Activated CD8-positive, alpha-beta T cell treated with anti-CD3 and anti-CD28 coated beads, Interleukin-2, amount 10 ng/mL, durations not matched to agents 7 days and 5 days (primary cell): Measurements from ENCODE around the gene ANKIB1. TPM values are rescaled to one million over a fixed set of nuclear protein-coding genes. Genes with fewer than 3 reads are reported as not detected.
"Not testable (repeated sequence)": the region's sequence is repeated elsewhere in the genome, so short reads cannot be mapped to it uniquely, and the experiment has no call there.

ENCODE experiments used
- ATAC-seq: fragments of 150-1000 bp; cut with Tn5 transposase; one replicate; pipeline ENCODE4 v1.10.0; 2021; ENCODE audit warnings: moderate library complexity
- CTCF ChIA-PET: fragments of 350-600 bp; sonication (Branson Sonifier 250); formaldehyde crosslinking; loops from one replicate; lab custom pipeline; 2021; ENCODE audit warnings: antibody characterized with exemption; lab: Charles Lee
- POLR2A ChIA-PET: fragments of 350-600 bp; sonication (Branson Sonifier 250); formaldehyde crosslinking; loops from one replicate; lab custom pipeline; 2021; ENCODE audit warnings: antibody characterized with exemption; lab: Charles Lee
- DNase-seq: peaks from one replicate; pipeline ENCODE4 v3.0.0-alpha.2; 2020
- H3K27ac Mint-ChIP-seq: one replicate; pipeline ENCODE4 v1.8.0; 2021; ENCODE audit warnings: mild to moderate bottlenecking, mixed read lengths
- H3K27me3 Mint-ChIP-seq: one replicate; pipeline ENCODE4 v1.8.0; 2021; ENCODE audit warnings: low read depth, mixed read lengths
- H3K36me3 Mint-ChIP-seq: one replicate; pipeline ENCODE4 v1.8.0; 2021; ENCODE audit warnings: low read depth, mixed read lengths
- H3K4me1 Mint-ChIP-seq: one replicate; pipeline ENCODE4 v1.8.0; 2021; ENCODE audit warnings: low read depth, mixed read lengths
- H3K4me3 Mint-ChIP-seq: one replicate; pipeline ENCODE4 v1.8.0; 2021; ENCODE audit warnings: mild to moderate bottlenecking, mixed read lengths
- H3K9me3 Mint-ChIP-seq: one replicate; pipeline ENCODE4 v1.8.0; 2022; ENCODE audit warnings: mixed read lengths; ENCODE audit not compliant: insufficient read depth
- total RNA-seq, 2 experiments: library from RNA; stranded (reverse); gene quantifications; one replicate each; pipeline ENCODE4 v1.2.3, GENCODE V29; 2021

Gene ANKIB1
- total RNA-seq, 2 experiments from 2014 or later, result 55.7 to 57.1 TPM

DNA sequence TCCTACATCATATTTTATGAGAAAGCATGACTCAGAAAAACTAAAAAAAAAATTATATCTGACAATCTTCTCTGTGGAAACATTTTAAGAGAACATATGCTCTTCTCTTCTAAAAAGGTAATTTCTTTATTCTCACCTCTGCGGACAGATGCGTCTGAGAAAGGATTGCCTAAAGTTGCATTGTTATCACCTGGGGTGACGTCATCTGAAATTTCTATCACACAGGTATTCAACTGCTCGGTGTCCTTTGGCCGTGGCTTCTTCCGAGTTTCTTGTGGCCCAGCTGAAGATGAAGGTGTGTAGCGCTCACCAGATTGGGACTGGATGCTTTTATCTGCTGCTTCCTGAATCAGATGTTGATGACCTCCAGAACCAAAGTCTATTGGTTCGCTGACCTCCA, 187.2 kb downstream of the ANKIB1 start:
- ChIA-PET POLR2A (no interaction called here), CTCF (interaction anchor here (1.0 to 2.4 kb wide), 2 partner anchors 9 to 15 kb away, joined by 3 to 9 read pairs; no protein-coding TSS in a partner anchor)
- DNase-seq (no peak), ATAC-seq (no peak)
- H3K4me3 Mint-ChIP-seq, result no peak overlapping the region
- no peaks in the 10 kb centered on the region for H3K27me3 Mint-ChIP-seq
- no peak overlapping the region for H3K27ac Mint-ChIP-seq
- H3K9me3 Mint-ChIP-seq, result no peaks in the 10 kb centered on the region
- no peaks in the 10 kb centered on the region for H3K36me3 Mint-ChIP-seq
- H3K4me1 Mint-ChIP-seq, result peaks cover 5% of the 10 kb centered on the region

DNA sequence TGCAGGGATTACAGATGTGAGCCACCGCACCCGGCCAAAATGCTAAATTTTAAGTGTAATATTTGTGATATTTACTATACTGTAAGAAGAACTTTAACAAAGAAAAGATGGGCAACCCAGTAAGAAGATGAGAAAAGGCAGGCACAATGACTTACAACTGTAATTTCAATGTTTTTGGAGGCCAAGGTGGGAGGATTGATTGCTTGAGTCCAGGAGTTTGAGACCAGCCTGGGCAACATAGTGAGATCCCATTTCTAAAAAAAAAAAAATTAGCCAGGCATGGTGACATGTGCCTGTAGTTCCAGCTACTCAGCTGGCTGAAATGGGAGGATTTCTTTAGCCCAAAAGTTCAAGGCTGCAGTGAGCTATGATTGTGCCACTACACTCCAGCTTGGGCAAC, 189.8 kb downstream of the ANKIB1 start:
- Mint-ChIP-seq H3K9me3 (no peaks in the 10 kb centered on the region), H3K4me3 (no peak overlapping the region), H3K27me3 (no peaks in the 10 kb centered on the region), H3K4me1 (no peaks in the 10 kb centered on the region), H3K36me3 (no peaks in the 10 kb centered on the region), H3K27ac (no peak overlapping the region)
- DNase-seq (no peak), ATAC-seq (no peak)
- ChIA-PET CTCF (interaction anchor here (0.6 to 1.7 kb wide), 3 partner anchors 12 to 364 kb away, joined by 3 to 6 read pairs (median 5); partner anchors contain the start of gene GATAD1), POLR2A (interaction anchor here (0.6 kb wide), 1 partner anchor 176 kb away, joined by 4 read pairs; no protein-coding TSS in a partner anchor)

DNA sequence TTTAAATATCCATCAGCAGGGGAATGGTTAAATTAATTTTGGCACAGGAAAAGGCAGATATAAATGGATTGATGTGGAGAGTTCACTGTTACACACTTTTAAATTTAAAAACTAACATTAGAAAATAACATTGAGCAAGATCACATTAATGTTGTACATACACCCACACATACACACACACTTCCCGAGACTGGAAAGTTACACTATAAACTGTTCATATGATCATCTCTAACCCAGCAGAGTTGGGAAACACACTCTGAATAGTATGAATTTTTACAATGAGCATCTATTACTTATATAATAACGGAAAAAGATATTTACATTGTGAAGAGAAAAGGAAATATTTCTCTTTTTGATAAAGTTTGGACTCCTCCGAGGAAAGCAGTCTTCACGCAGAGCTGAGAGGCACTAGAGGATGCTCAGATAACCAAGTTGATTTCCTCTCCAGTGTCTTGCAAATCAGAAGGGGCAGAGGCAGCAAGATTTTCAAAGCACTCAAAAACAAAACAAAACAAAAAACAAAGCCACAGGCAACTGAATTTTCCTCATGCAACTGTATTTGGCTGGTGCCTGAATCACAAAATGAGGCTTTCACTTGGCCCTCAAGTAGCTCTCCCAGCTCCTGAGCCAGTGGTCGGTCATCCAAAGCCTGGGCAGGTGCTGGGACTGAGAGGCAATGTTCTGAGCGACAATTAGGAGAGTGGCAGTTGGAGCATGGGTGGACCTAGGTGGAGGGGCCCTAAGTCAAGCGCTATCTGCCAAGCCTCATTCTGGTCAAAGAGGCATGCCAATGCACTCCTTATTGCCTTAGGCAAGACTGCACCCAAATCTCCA, 191.1 kb downstream of the ANKIB1 start:
- CTCF ChIA-PET, result interaction anchor here (1.3 kb wide), 1 partner anchor 24 kb away, joined by 3 read pairs; no protein-coding TSS in a partner anchor
- POLR2A ChIA-PET, result no interaction called here

DNA sequence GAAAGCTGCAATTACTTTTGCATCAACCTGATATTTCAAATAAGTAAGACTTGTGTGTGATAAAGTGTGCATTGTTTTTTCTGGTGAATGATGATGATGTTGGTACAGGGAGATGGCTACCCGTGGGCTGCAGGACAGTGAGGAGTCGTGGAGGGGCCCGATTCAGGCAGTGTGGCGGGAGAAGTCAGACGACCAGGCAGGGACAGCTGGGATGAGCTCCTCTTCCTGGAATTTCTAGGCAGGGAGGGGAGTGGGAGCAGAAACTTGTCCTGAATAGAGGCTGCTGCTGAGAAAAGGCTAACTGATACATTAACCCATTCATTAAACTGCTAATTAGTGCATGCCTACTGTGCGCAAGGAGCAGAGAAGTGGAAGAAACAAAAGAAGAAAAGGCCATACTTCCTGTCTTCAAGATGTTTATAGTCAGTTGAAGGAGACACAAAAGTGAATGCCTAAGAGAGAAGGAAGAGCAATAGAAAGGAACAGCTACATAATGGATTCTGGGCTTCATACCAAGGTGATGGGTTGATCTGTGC, 192.2 kb downstream of the ANKIB1 start:
- no peak for ATAC-seq
- CTCF ChIA-PET, result interaction anchor here (1.3 kb wide), 1 partner anchor 23 kb away, joined by 3 read pairs; no protein-coding TSS in a partner anchor
- Mint-ChIP-seq H3K9me3 (no peaks in the 10 kb centered on the region), H3K27ac (no peak overlapping the region), H3K4me1 (no peaks in the 10 kb centered on the region), H3K4me3 (no peak overlapping the region), H3K27me3 (no peaks in the 10 kb centered on the region), H3K36me3 (no peaks in the 10 kb centered on the region)
- POLR2A ChIA-PET, result interaction anchor here (0.7 kb wide), 1 partner anchor 231 kb away, joined by 4 read pairs; no protein-coding TSS in a partner anchor
- DNase-seq, result no peak

More for the DNA sequence above, 191.1 kb downstream of the ANKIB1 start:
- no peaks in the 10 kb centered on the region for H3K27me3 Mint-ChIP-seq
- DNase-seq (no peak), ATAC-seq (no peak)
- H3K9me3 Mint-ChIP-seq, result no peaks in the 10 kb centered on the region
- H3K4me1 Mint-ChIP-seq, result no peaks in the 10 kb centered on the region
- no peak overlapping the region for H3K4me3 Mint-ChIP-seq
- H3K36me3 Mint-ChIP-seq, result no peaks in the 10 kb centered on the region
- no peak overlapping the region for H3K27ac Mint-ChIP-seq

DNA sequence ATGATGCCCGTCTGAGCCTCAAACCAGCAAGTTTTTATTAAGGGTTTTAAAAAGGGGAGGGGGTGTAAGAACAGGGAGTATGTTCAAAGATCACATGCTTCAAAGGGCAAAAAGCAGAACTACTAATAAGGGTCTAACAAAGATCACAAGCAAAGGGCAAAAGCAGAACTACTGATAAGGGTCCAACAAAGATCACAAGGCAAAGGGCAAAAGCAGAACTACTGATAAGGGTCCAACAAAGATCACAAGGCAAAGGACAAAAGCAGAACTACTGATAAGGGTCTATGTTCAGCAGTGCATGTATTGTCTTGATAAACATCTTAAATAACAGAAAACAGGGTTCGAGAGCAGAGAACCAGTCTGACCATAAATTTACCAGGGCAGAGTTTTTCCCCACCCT, 196.9 kb downstream of the ANKIB1 start:
- H3K4me1 Mint-ChIP-seq, DNase-seq, POLR2A ChIA-PET, H3K27ac Mint-ChIP-seq, H3K9me3 Mint-ChIP-seq, H3K4me3 Mint-ChIP-seq, H3K36me3 Mint-ChIP-seq, CTCF ChIA-PET, H3K27me3 Mint-ChIP-seq, ATAC-seq: not testable (repeated sequence)

DNA sequence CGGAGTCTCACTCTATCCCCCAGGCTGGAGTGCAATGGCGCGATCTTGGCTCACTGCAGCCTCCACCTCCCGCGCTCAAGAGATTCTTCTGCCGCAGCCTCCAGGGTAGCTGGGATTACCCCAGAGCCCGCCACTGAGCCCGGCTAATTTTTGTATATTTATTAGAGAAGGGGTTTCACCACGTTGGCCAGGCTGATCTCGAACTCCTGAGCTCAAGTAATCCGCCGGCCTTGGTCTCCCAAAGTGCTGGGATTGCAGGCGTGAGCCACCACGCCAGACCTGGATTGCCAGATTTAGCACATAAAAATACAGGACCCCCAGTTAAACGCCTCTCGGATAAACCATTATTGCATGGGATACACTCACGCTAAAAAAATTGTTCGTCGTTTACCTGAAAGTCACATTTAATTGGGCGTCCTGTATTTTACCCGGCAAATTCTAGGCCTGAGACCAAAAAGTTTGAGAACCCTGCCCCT, 201.1 kb downstream of the ANKIB1 start:
- H3K4me3 Mint-ChIP-seq, result peak overlapping the region; percentile 76
- H3K27ac Mint-ChIP-seq, result peak overlapping the region; percentile 93
- CTCF ChIA-PET, result interaction anchor here (0.6 to 6.4 kb wide), 33 partner anchors 11 to 1357 kb away, joined by 3 to 84 read pairs (median 5); partner anchors contain the start of genes AKAP9, ANKIB1, CYP51A1 and KRIT1
- no peak for DNase-seq
- no peaks in the 10 kb centered on the region for H3K27me3 Mint-ChIP-seq
- H3K9me3 Mint-ChIP-seq, result no peaks in the 10 kb centered on the region
- H3K36me3 Mint-ChIP-seq, result peaks cover 18% of the 10 kb centered on the region
- POLR2A ChIA-PET, result interaction anchor here (0.8 to 2.9 kb wide), 13 partner anchors 15 to 1402 kb away, joined by 3 to 33 read pairs (median 5); partner anchors contain the start of genes AKAP9, ANKIB1, CYP51A1 and KRIT1
- peaks cover 7% of the 10 kb centered on the region for H3K4me1 Mint-ChIP-seq
- no peak for ATAC-seq

DNA sequence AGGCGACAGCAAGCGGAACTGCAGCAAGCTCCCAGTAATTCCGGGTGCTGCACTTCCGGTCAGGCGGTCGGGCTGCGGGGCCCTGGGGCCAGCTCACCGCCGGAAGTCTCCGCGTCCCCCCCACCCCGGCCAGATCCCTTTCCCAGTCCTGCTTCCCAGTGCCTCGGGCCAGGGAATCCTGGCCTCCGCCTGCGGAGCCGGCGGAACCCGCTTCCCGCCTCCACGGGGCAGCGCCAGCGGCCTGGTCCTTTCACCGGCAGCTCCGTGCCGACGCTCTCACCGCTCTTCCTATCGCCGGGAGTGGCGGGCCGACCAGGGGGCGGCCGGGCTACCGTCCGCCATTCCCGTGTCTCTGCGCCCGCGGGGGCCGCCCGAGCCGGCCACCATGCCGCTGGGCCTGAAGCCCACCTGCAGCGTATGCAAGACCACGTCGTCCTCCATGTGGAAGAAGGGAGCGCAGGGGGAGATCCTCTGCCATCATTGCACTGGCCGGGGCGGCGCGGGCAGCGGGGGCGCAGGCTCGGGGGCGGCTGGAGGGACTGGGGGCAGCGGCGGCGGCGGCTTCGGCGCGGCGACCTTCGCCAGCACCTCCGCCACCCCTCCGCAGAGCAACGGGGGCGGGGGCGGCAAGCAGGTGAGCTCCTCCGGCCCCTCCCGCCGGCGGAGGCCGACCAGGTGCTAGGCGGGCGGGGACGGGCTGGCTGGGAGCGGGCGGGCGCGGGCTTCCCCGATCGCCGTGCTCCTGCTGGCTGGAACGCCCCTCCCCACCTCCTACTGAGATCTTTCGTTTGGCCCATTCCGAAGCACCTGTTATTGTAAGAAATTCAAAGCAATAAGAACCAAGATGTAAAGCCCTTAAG, 201.8 kb downstream of the ANKIB1 start, which contains the start of gene GATAD1:
GATAD1 (plus strand) TSS at position 138 of the 860 bp plus-strand sequence; CDS start at position 386, 248 bp downstream.
- ChIA-PET CTCF (interaction anchor here (0.6 to 6.4 kb wide), 39 partner anchors 10 to 1358 kb away, joined by 3 to 84 read pairs (median 4); partner anchors contain the start of genes AKAP9, ANKIB1, CYP51A1 and KRIT1), POLR2A (interaction anchor here (0.6 to 2.9 kb wide), 19 partner anchors 9 to 1403 kb away, joined by 3 to 33 read pairs (median 4); partner anchors contain the start of genes AKAP9, ANKIB1, CYP51A1 and KRIT1)
- Mint-ChIP-seq H3K9me3 (no peaks in the 10 kb centered on the region), H3K4me3 (peak within 1 kb of the TSS; percentile 76), H3K27me3 (no peaks in the 10 kb centered on the region), H3K27ac (peak within 1 kb of the TSS; percentile 93), H3K36me3 (peaks cover 24% of the 10 kb centered on the region), H3K4me1 (peaks cover 7% of the 10 kb centered on the region)
- peak; percentile 90 for DNase-seq
- peak; percentile 79 for ATAC-seq

DNA sequence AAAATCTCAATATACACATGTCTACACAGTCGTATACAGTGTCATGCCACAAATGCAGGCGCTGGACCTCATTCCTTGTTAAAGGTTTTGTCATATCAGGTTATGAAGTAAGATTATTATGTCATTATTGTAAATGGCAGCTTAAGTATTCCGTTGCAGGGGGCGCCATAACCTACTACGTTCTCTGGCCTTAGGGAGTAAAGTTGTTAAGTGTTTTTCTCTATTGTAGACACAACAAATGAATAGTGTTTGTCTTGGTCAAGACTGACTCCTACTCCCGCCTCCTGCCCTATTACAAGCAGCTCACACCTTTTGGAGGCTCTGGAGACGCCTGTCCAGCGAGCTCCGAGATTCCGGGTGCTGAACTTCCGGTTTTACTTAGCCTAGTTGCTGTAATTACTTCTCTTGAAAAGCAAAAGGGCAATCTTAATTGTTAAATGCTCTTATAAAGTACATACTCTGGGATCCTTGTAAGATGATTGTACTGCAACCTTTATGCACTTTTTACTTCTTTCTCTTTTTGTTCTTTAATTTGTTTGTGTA, 202.5 kb downstream of the ANKIB1 start:
- H3K27ac Mint-ChIP-seq, result peak overlapping the region; percentile 86
- CTCF ChIA-PET, result interaction anchor here (0.9 to 6.4 kb wide), 27 partner anchors 9 to 623 kb away, joined by 3 to 84 read pairs (median 7); partner anchors contain the start of genes ANKIB1, CYP51A1, KRIT1 and MTERF1
- H3K4me3 Mint-ChIP-seq, result peak overlapping the region; percentile 76
- H3K27me3 Mint-ChIP-seq, result no peaks in the 10 kb centered on the region
- POLR2A ChIA-PET, result interaction anchor here (0.5 to 2.9 kb wide), 14 partner anchors 8 to 568 kb away, joined by 3 to 33 read pairs (median 6); partner anchors contain the start of genes ANKIB1, CYP51A1, KRIT1 and LRRD1
- peaks cover 7% of the 10 kb centered on the region for H3K4me1 Mint-ChIP-seq
- H3K36me3 Mint-ChIP-seq, result peaks cover 24% of the 10 kb centered on the region
- peak; percentile 81 for DNase-seq
- H3K9me3 Mint-ChIP-seq, result no peaks in the 10 kb centered on the region
- peak; percentile 63 for ATAC-seq
